A549 (cell line): ENCODE measurements around the gene PRAC1. TPM values are rescaled to one million over a fixed set of nuclear protein-coding genes. Genes with fewer than 3 reads are reported as not detected.

Experiments
- ATAC-seq, 2 experiments: fragments of 200-7000 bp in 1 of 2; fragments of >200 bp in 1 of 2; cut with Nextera tagmentation in 1 of 2; cut with Tn5 transposase in 1 of 2; 3 replicates each; pipeline versions ENCODE4 v1.8.0 to v1.9.1; 2018 to 2020; ENCODE audit warnings: mild to moderate bottlenecking in 1 of 2, moderate library complexity in 1 of 2
- CTCF ChIA-PET: fragments of 300-600 bp; sonication (Branson Sonifier 250); formaldehyde crosslinking; extraction: SDS; loops from one replicate; lab custom pipeline; 2021; ENCODE audit warnings: antibody characterized with exemption, inconsistent platforms; lab: Yijun Ruan, JAX
- POLR2A ChIA-PET: fragments of 350-600 bp; formaldehyde crosslinking; extraction: SDS; loops from one replicate; lab custom pipeline; 2021; ENCODE audit warnings: antibody characterized with exemption, inconsistent platforms; lab: Yijun Ruan, JAX
- DNase-seq, 2 experiments: peaks; one replicate each; pipeline versions ENCODE4 v3.0.0 to v3.0.0-alpha.2; 2011 to 2016; ENCODE audit warnings: low read depth in 1 of 2, low spot score in 1 of 2
- FAIRE-seq: peaks from 2 replicates; lab custom pipeline; 2011; peaks lifted over from hg19 to GRCh38; lab: Jason Lieb, UNC
- H3K27ac ChIP-seq, 2 experiments: fragments of >200 bp; sonication (Bioruptor Twin); formaldehyde crosslinking; 3 replicates each; pipeline ENCODE4 v1.5.1; 2016 to 2017
- H3K4me1 ChIP-seq: fragments of >200 bp; sonication (Bioruptor Twin); formaldehyde crosslinking; 3 replicates; pipeline ENCODE4 v1.6.1; 2016
- H3K4me2 ChIP-seq: fragments of >200 bp; sonication (Bioruptor Twin); formaldehyde crosslinking; 3 replicates; pipeline ENCODE4 v1.6.1; 2016
- H3K4me3 ChIP-seq: fragments of >200 bp; sonication (Bioruptor Twin); formaldehyde crosslinking; 3 replicates; pipeline ENCODE4 v1.5.1; 2016
- H3K9me3 ChIP-seq: fragments of >200 bp; sonication (Bioruptor Twin); formaldehyde crosslinking; 3 replicates; pipeline ENCODE4 v1.6.1; 2016
- ATOH8 ChIP-seq: fragments of 250-450 bp; sonication (Bioruptor Pico); IDR thresholded peaks from 2 replicates; pipeline ENCODE4 v1.5.0; 2020; ENCODE audit warnings: low read depth, mild to moderate bottlenecking, moderate library complexity
- CHD2 ChIP-seq: fragments of 150-350 bp; IDR thresholded peaks from 2 replicates; pipeline ENCODE4 v1.6.1; 2014; ENCODE audit warnings: low read length; ENCODE audit not compliant: partially characterized antibody
- CTCF ChIP-seq: fragments of >200 bp; sonication (Bioruptor Twin); formaldehyde crosslinking; IDR thresholded peaks from 3 replicates; pipeline ENCODE4 v1.5.1; 2016
- EHMT2 ChIP-seq: fragments of 200-600 bp; sonication (generic); IDR thresholded peaks from 2 replicates; pipeline ENCODE4 v1.6.1; 2016; ENCODE audit warnings: antibody characterized with exemption, low read depth, mild to moderate bottlenecking, moderate library complexity
- ELK1 ChIP-seq: fragments of 150-350 bp; IDR thresholded peaks from 2 replicates; pipeline ENCODE4 v1.6.1; 2014; ENCODE audit warnings: low read depth, mild to moderate bottlenecking, low read length
- ESRRA ChIP-seq: fragments of 150-350 bp; IDR thresholded peaks from 2 replicates; pipeline ENCODE4 v1.6.1; 2014; ENCODE audit warnings: mild to moderate bottlenecking, low read length, borderline replicate concordance
- FOSB ChIP-seq: fragments of 250-450 bp; sonication (Bioruptor Pico); IDR thresholded peaks from 2 replicates; pipeline ENCODE4 v1.5.0; 2020; ENCODE audit warnings: mild to moderate bottlenecking, moderate library complexity
- FOSL2 ChIP-seq, 2 experiments: fragments of 450-650 bp in 1 of 2; fragments of >200 bp in 1 of 2; sonication (Bioruptor Twin) in 1 of 2; formaldehyde crosslinking; IDR thresholded peaks; 2 replicates each; pipeline versions ENCODE4 v1.5.0 to v1.6.1; 2016 to 2020; ENCODE audit warnings: mild to moderate bottlenecking in 1 of 2, moderate library complexity in 1 of 2
- FOXS1 ChIP-seq: fragments of 250-450 bp; sonication (Bioruptor Pico); IDR thresholded peaks from 2 replicates; pipeline ENCODE4 v1.5.0; 2020; ENCODE audit warnings: mild to moderate bottlenecking, moderate library complexity
- GATA3 ChIP-seq: IDR thresholded peaks from 2 replicates; pipeline ENCODE4 v1.6.1; 2012; ENCODE audit warnings: borderline replicate concordance
- JUN ChIP-seq, 2 experiments: fragments of >200 bp; sonication (Bioruptor Twin); formaldehyde crosslinking; IDR thresholded peaks; 2 replicates in 1 of 2; 3 replicates in 1 of 2; pipeline ENCODE4 v1.6.1; 2016 to 2017
- KDM5A ChIP-seq: fragments of 200-600 bp; sonication (generic); IDR thresholded peaks from 2 replicates; pipeline ENCODE4 v1.6.1; 2016; ENCODE audit warnings: antibody characterized with exemption, mild to moderate bottlenecking
- MAFK ChIP-seq: fragments of 450-650 bp; IDR thresholded peaks from 2 replicates; pipeline ENCODE4 v1.6.1; 2014; ENCODE audit not compliant: partially characterized antibody
- NPAS2 ChIP-seq: fragments of 250-450 bp; sonication (Bioruptor Pico); IDR thresholded peaks from 2 replicates; pipeline ENCODE4 v1.8.0; 2022; ENCODE audit warnings: mild to moderate bottlenecking, moderate library complexity, borderline replicate concordance
- NR3C1 ChIP-seq: fragments of >200 bp; sonication (Bioruptor Twin); formaldehyde crosslinking; IDR thresholded peaks from 3 replicates; pipeline ENCODE4 v1.6.1; 2017
- PHF8 ChIP-seq: fragments of 200-600 bp; sonication (generic); IDR thresholded peaks from 2 replicates; pipeline ENCODE4 v1.6.1; 2016; ENCODE audit warnings: low read depth, mild to moderate bottlenecking, antibody characterized with exemption, moderate library complexity, borderline replicate concordance
- RAD21 ChIP-seq, 2 experiments: fragments of >200 bp in 1 of 2; sonication (Bioruptor Twin) in 1 of 2; formaldehyde crosslinking in 1 of 2; IDR thresholded peaks in 1 of 2; conservative IDR thresholded peaks in 1 of 2; 2 replicates in 1 of 2; 3 replicates in 1 of 2; pipeline ENCODE4 v1.6.1; 2012 to 2018; ENCODE audit warnings: inconsistent platforms in 1 of 2
- RARB ChIP-seq: fragments of 250-450 bp; sonication (Bioruptor Pico); IDR thresholded peaks from 2 replicates; pipeline ENCODE4 v1.8.0; 2021; ENCODE audit warnings: mild to moderate bottlenecking, moderate library complexity
- SMC3 ChIP-seq: fragments of >200 bp; sonication (Bioruptor Twin); formaldehyde crosslinking; IDR thresholded peaks from 3 replicates; pipeline ENCODE4 v1.6.1; 2018; ENCODE audit warnings: inconsistent platforms
- TFCP2L1 ChIP-seq: fragments of 250-450 bp; sonication (Bioruptor Pico); IDR thresholded peaks from 2 replicates; pipeline ENCODE4 v1.5.0; 2021; ENCODE audit warnings: mild to moderate bottlenecking
- ZSCAN20 ChIP-seq: fragments of 250-450 bp; sonication (Bioruptor Pico); IDR thresholded peaks from 2 replicates; pipeline ENCODE4 v1.8.0; 2022; ENCODE audit warnings: mild to moderate bottlenecking, moderate library complexity
- WGBS: methylation state at CpG from one replicate; pipeline ENCODE4 v1.1.6; 2017; ENCODE audit errors: missing lambda C conversion rate; 5-methylcytosine and 5-hydroxymethylcytosine counted together
- polyA plus RNA-seq, 4 experiments: library from polyadenylated mRNA; depleted of rRNA in 3 of 4; stranded (reverse); fragments of >200 nt; fragmentation: RNase III in 1 of 4; extraction: RNeasy Plus Mini Kit Qiagen cat#74134 plus additional on column Dnase treatment in 1 of 4; gene quantifications; 2 replicates in 3 of 4; 3 replicates in 1 of 4; pipeline ENCODE4 v1.2.3, GENCODE V29; 2011 to 2017
- TF ChIP-seq, protein P1 (sequence below): IDR thresholded peaks from 2 replicates; pipeline ENCODE4 v1.6.1; 2012; ENCODE audit warnings: low read depth, borderline replicate concordance
- TF ChIP-seq, protein P2 (sequence below): fragments of 250-450 bp; sonication (Bioruptor Pico); IDR thresholded peaks from 2 replicates; pipeline ENCODE4 v1.5.0; 2021; ENCODE audit warnings: mild to moderate bottlenecking, moderate library complexity, borderline replicate concordance

The PRAC1 gene
- polyA plus RNA-seq, 2 of the 4 experiments (the other 2 are of a cell fraction) = not detected

- FAIRE-seq = no peak
- CTCF ChIA-PET = interaction anchor here (2.7 to 33.0 kb wide), 6 partner anchors 6 to 150 kb away, joined by 15 to 852 read pairs (median 253); partner anchors contain the start of gene TTLL6
- ATAC-seq = no peak
- no peak overlapping the region for H3K4me3 ChIP-seq
- H3K4me2 ChIP-seq = no peak overlapping the region
- TF ChIP-seq RARB (no peak), KDM5A (no peak), CHD2 (no peak), FOSL2 (IDR thresholded peaks at IDR 0.05) (no peak), FOSL2 (CRISPR knock-in tag; IDR thresholded peaks at IDR 0.05) (no peak), PHF8 (no peak), FOXS1 (CRISPR knock-in tag) (no peak), NR3C1 (no peak), MAFK (no peak), ESRRA (no peak), NPAS2 (CRISPR knock-in tag) (no peak), JUN (IDR thresholded peaks at IDR 0.05) (no peak), SMC3 (no peak)
- TF ChIP-seq, protein P1, sequence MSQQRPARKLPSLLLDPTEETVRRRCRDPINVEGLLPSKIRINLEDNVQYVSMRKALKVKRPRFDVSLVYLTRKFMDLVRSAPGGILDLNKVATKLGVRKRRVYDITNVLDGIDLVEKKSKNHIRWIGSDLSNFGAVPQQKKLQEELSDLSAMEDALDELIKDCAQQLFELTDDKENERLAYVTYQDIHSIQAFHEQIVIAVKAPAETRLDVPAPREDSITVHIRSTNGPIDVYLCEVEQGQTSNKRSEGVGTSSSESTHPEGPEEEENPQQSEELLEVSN = no peak
- TF ChIP-seq, protein P2, sequence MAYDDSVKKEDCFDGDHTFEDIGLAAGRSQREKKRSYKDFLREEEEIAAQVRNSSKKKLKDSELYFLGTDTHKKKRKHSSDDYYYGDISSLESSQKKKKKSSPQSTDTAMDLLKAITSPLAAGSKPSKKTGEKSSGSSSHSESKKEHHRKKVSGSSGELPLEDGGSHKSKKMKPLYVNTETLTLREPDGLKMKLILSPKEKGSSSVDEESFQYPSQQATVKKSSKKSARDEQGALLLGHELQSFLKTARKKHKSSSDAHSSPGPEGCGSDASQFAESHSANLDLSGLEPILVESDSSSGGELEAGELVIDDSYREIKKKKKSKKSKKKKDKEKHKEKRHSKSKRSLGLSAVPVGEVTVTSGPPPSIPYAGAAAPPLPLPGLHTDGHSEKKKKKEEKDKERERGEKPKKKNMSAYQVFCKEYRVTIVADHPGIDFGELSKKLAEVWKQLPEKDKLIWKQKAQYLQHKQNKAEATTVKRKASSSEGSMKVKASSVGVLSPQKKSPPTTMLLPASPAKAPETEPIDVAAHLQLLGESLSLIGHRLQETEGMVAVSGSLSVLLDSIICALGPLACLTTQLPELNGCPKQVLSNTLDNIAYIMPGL (CRISPR knock-in tag) = no peak
- DNase-seq = no peak
- POLR2A ChIA-PET = no interaction called here
- H3K27ac ChIP-seq = no peak overlapping the region
- no peaks in the 10 kb centered on the region for H3K9me3 ChIP-seq
- WGBS = 66% methylated on average over 3 of the region's 3 CpGs
- peaks cover 14% of the 10 kb centered on the region for H3K4me1 ChIP-seq
Measured at GRCh38 chr17:48730240-48730550, 7.9 kb upstream of the PRAC1 start.

DNA sequence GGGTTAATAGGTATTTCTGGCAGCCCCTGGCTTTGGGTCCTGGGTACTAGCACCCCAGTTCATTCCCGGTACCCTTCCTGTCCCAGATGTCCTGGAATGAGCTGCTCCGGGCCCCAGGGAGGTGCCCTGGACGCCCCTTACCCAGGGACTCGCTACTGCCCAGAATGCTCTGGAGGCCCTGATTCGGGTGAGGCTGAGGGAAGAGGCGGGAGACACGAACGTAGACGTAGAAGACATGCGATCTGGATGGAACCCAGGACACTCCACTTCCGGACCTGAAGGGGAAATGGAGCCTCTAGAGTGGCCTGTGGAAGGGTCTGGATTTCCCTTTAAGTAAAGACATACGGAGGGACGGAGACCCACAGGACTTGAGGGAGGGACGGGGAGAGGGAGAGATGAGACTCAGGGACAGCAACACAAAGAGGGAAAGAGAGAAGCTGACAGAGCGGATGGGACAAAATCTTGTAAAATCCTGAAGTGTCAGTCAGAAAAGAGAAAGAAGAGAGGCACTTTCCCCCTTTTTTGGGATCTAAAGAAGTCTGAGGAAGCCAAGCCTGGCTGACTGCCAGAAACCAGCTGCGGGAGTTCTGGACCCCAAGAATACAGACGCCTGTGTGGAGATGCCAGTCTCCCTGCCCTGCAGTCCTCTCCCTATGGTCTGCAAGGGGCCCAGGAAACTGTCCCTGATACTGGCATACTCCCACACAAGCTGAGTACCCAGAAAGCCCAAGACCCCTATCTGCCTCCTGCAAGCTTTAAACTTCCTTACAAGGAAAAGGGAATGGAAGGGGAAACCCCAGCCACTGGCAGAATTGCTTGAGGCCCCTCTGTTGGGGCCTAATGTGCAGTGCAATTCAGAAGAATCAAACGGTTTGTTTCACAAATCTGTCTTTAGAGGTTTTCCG, 7.3 kb upstream of the PRAC1 start:
- ChIA-PET POLR2A (interaction anchor here (0.8 kb wide), 1 partner anchor 17 kb away, joined by 5 read pairs; no protein-coding TSS in a partner anchor), CTCF (interaction anchor here (0.9 to 33.0 kb wide), 10 partner anchors 7 to 576 kb away, joined by 3 to 852 read pairs (median 90); partner anchors contain the start of gene TTLL6)
- no peaks in the 10 kb centered on the region for H3K9me3 ChIP-seq
- 86% methylated on average over 19 of the region's 19 CpGs for WGBS
- ATAC-seq = no peak
- peak overlapping the region; percentile 98 for H3K4me2 ChIP-seq
- H3K4me1 ChIP-seq = peaks cover 14% of the 10 kb centered on the region
- FAIRE-seq = no peak
- no peak for TF ChIP-seq CHD2
- TF ChIP-seq FOSB (CRISPR knock-in tag) = no peak
- no peak for TF ChIP-seq TFCP2L1 (CRISPR knock-in tag)
- no peak for DNase-seq
- peak overlapping the region; percentile 73 for H3K4me3 ChIP-seq
- peak overlapping the region; percentile 78 to 90 for H3K27ac ChIP-seq

GRCh38 chr17:48728232-48729231, 6.2 kb upstream of the PRAC1 start, which contains the start of gene HOXB13:
Gene HOXB13 (minus strand): TSS chr17:48728750. CDS start chr17:48728593, 157 bp downstream.
- Histone ChIP-seq H3K4me1 (peaks cover 14% of the 10 kb centered on the region), H3K9me3 (no peaks in the 10 kb centered on the region), H3K4me3 (peak within 1 kb of the TSS; percentile 73), H3K4me2 (peak within 1 kb of the TSS; percentile 98), H3K27ac (peak within 1 kb of the TSS; percentile 78 to 90)
- POLR2A ChIA-PET = interaction anchor here (0.6 to 1.9 kb wide), 6 partner anchors 16 to 171 kb away, joined by 3 to 11 read pairs (median 4); partner anchors contain the start of gene ATP5MC1
- ATAC-seq (peak; percentile 76 to 87), FAIRE-seq (no peak), DNase-seq (peak; percentile 86 to 88)
- WGBS = 9% methylated on average over 52 of the region's 55 CpGs
- CTCF ChIA-PET = interaction anchor here (0.6 to 33.0 kb wide), 15 partner anchors 8 to 575 kb away, joined by 3 to 852 read pairs (median 10); partner anchors contain the start of gene TTLL6
- TF ChIP-seq CTCF (no peak), RAD21 (conservative IDR thresholded peaks at IDR 0.05 in 1 of 2, IDR thresholded peaks at IDR 0.05 in 1 of 2) (no peak), ATOH8 (CRISPR knock-in tag) (no peak), EHMT2 (no peak), ZSCAN20 (CRISPR knock-in tag) (no peak), GATA3 (no peak), ELK1 (no peak), NR3C1 (no peak)
